ENCODE data around the gene TM9SF1. TPM values are rescaled to one million over a fixed set of nuclear protein-coding genes. Genes with fewer than 3 reads are reported as not detected.

Gene TM9SF1
- total RNA-seq, 4 donors from 2014 or later: 92.0 to 114 (median 107) TPM

DNA sequence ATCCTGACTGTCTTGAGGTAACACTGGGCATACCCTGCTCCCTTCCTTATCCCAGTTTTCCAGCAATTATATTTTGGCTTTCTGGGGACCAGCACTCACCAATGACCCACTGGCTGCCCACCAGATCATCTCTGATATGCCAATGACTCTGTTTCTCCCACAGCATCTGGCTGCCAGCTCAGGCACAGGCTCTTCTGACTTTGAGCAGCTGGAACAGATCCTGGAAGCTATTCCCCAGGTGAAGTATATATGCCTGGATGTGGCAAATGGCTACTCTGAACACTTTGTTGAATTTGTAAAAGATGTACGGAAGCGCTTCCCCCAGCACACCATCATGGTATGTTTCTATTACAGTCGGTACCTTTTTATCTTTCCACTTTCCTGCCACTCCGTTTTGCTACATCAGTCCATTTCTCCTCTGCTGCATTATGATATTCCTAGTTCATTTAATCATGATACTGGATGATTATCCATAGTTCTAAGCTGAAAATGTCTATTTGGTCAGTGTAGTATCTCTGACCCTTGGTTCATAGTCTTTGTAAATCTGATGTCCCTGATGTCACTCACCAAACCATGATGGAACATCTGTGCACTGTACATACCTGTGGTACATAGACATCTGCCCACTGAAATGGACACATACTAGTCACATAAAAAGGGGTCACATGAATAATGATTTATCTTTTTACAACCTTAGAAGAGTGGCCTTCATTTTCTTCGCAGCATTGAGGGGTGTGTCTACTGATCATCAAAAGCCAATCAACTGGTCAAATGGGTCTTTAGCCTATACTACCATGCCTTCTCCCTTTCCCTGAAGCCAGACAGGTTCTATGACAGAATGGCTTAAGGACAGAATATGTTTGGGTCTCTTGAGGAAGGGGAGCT lies 40.8 kb upstream of the TM9SF1 start:
- no peak for DNase-seq
- peaks cover 21 to 43% of the 10 kb centered on the region in 2 donors for H3K4me1 ChIP-seq
- H3K36me3 ChIP-seq: peaks cover 50 to 56% of the 10 kb centered on the region in 2 donors
- no peak overlapping the region for H3K27ac ChIP-seq
- no peak overlapping the region for H3K4me3 ChIP-seq (replicated peaks in 1 of 3)
- H3K9me3 ChIP-seq: no peaks in the 10 kb centered on the region
- H3K27me3 ChIP-seq: no peaks in the 10 kb centered on the region
- TF ChIP-seq, protein P1, sequence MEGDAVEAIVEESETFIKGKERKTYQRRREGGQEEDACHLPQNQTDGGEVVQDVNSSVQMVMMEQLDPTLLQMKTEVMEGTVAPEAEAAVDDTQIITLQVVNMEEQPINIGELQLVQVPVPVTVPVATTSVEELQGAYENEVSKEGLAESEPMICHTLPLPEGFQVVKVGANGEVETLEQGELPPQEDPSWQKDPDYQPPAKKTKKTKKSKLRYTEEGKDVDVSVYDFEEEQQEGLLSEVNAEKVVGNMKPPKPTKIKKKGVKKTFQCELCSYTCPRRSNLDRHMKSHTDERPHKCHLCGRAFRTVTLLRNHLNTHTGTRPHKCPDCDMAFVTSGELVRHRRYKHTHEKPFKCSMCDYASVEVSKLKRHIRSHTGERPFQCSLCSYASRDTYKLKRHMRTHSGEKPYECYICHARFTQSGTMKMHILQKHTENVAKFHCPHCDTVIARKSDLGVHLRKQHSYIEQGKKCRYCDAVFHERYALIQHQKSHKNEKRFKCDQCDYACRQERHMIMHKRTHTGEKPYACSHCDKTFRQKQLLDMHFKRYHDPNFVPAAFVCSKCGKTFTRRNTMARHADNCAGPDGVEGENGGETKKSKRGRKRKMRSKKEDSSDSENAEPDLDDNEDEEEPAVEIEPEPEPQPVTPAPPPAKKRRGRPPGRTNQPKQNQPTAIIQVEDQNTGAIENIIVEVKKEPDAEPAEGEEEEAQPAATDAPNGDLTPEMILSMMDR (IDR thresholded peaks at IDR 0.05): no peak
- no peak for TF ChIP-seq POLR2A (IDR thresholded peaks at IDR 0.05)
- 95 to 96% methylated on average over 5 of the region's 5 CpGs for WGBS, 2 donors
- intact Hi-C loops (cut with DNase I): loop anchor here (10.0 kb wide), 1 partner anchor 199 kb away; no protein-coding TSS in a partner anchor

DNA sequence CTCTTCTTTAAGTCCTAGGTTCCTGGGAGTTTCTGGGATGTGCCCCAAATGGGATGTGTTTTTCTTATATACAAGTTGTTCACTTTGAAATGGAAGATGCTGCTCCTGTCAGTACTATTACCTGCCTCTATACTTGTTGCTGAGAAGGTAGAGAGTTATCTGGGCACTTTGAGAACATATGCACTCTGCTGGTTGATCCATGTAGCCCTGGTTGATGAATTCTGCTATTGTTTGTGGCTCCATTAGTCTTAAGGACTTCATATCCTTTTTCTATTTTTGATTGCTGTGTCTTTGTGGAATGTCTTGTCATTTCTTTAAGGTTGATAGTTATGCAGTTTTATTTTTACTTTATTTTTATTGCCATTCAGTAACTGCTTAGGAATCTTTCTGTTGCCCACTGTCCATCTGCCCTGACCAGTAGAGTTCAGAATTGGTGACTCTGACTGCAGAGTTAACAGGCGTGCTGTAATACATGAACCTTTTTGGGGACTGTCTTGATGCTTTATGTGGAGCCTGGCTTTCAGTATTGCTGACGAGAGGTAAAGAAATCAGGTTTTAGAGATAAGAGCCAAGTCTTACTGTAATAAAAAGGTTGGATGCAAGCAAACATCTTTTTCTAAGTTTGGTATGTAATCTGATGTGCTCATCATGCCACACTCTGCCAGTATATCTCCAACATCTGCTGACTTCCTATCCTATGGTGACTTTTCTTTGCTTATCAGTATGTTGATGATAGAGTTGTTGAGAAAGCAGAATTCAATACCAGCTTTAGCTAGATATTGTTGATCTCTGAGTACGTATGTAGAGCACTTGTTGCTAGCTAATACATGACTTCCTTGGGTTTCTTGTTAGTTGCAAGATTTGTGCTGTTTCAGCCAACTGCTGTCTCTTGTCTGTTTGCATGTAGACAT lies 39.1 kb upstream of the TM9SF1 start:
- intact Hi-C loops (cut with DNase I): loop anchor here (10.0 kb wide), 1 partner anchor 200 kb away; no protein-coding TSS in a partner anchor
- H3K27me3 ChIP-seq: no peaks in the 10 kb centered on the region
- 91 to 94% methylated on average over 3 of the region's 3 CpGs for WGBS, 2 donors
- H3K4me3 ChIP-seq (replicated peaks in 1 of 3): no peak overlapping the region
- no peaks in the 10 kb centered on the region for H3K9me3 ChIP-seq
- TF ChIP-seq, protein P1 (IDR thresholded peaks at IDR 0.05): no peak
- no peak for TF ChIP-seq POLR2A (IDR thresholded peaks at IDR 0.05)
- DNase-seq: no peak
- peaks cover 34 to 39% of the 10 kb centered on the region in 2 donors for H3K36me3 ChIP-seq
- H3K27ac ChIP-seq: no peak overlapping the region
- peaks cover 18 to 31% of the 10 kb centered on the region in 2 donors for H3K4me1 ChIP-seq

DNA sequence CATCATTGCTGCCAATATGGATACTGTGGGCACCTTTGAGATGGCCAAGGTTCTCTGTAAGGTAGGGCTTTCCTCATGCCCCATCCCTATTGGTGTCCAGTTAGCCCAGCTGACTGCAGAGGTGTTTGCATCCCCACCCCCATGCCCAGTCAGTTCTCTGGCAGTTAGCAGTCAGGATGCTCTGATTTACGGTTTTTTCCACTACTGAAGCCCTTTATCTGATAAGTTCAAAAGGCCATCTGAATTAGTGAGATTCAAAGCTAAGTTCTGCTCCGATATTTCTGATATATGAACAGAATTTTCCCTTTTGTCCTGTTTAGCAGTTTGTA lies 38.3 kb upstream of the TM9SF1 start:
- Histone ChIP-seq H3K27ac (peak overlapping the region in 2 of 3 donors; percentile 64 to 85), H3K27me3 (no peaks in the 10 kb centered on the region), H3K4me3 (replicated peaks in 1 of 3) (peak overlapping the region in 2 of 3 donors; percentile 78 to 92), H3K9me3 (no peaks in the 10 kb centered on the region), H3K4me1 (peaks cover 18 to 28% of the 10 kb centered on the region in 2 donors), H3K36me3 (peaks cover 25 to 30% of the 10 kb centered on the region in 2 donors)
- intact Hi-C loops (cut with DNase I): loop anchor here (10.0 kb wide), 1 partner anchor 201 kb away; no protein-coding TSS in a partner anchor
- no peak for DNase-seq
- TF ChIP-seq, protein P1 (IDR thresholded peaks at IDR 0.05): no peak
- no peak for TF ChIP-seq POLR2A (IDR thresholded peaks at IDR 0.05)
- 71 to 86% methylated on average over 2 of the region's 2 CpGs for WGBS, 2 donors

DNA sequence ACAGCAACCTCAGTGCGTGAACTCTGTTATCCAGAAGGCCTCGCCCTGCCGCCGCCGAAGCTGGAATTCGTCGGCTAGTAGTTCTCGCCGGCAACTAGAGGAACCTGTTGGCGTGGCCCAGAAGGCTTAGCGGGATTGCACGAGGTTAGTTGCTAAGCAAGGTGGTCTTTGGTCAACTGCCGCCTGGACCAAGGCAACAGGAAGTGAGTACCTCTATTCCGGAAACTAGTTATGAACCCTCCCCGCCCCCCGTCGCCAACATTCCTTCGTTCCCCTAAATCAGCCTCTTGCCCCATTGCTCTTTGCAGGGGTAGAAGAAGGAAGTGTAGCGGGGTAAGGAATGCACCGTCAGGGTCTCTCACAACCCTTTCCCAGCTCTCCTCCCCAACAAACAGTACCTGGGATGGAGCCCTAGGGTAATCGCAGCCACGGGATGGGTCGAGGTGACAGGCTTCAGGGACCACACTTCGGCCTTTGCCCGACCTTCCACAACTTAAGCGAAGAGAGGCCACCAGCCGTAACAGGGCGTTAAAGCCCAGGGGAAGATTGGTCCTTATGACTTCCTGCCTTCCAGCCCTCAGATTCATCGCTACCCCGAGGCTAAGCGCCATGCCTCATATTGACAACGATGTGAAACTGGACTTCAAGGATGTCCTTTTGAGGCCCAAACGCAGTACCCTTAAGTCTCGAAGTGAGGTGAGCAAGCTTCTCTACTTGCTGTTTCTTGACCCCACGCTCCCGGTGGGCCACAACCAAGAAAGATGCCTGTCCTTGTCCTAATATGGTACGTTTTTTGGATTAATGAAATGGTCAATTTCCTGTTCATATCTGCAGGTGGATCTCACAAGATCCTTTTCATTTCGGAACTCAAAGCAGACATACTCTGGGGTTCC lies 37.6 kb upstream of the TM9SF1 start, which contains the start of gene GMPR2:
Gene GMPR2, plus strand, starts transcription at position 285 of the 893 bp plus-strand sequence. Its CDS starts 325 bp downstream, at position 610.
- intact Hi-C loops (cut with DNase I): loop anchor here (10.0 kb wide), 1 partner anchor 202 kb away; no protein-coding TSS in a partner anchor
- Histone ChIP-seq H3K4me1 (peaks cover 18 to 28% of the 10 kb centered on the region in 2 donors), H3K27me3 (no peaks in the 10 kb centered on the region), H3K9me3 (no peaks in the 10 kb centered on the region), H3K36me3 (peaks cover 19 to 24% of the 10 kb centered on the region in 2 donors), H3K4me3 (replicated peaks in 1 of 3) (peak within 1 kb of the TSS; percentile 56 to 92 (median 78)), H3K27ac (peak within 1 kb of the TSS; percentile 64 to 91 (median 85))
- TF ChIP-seq POLR2A (IDR thresholded peaks at IDR 0.05): peak in 1 of 2 donors; percentile 11
- TF ChIP-seq, protein P1 (IDR thresholded peaks at IDR 0.05): no peak
- WGBS, 2 donors: 4 to 5% methylated on average over 30 to 37 of the region's 38 CpGs
- peak in 1 of 2 donors; percentile 73 for DNase-seq

All from thyroid gland (tissue), 4 donors.